GM19395 (cell line): ENCODE measurements around the gene RPL37A.

ENCODE experiments used
- ATAC-seq: cut with Tn5 transposase; IDR thresholded peaks from one replicate; pipeline ENCODE4 v1.9.1; 2021; ENCODE audit warnings: mild to moderate bottlenecking, moderate library complexity; ENCODE audit not compliant: unreplicated experiment

Gene RPL37A

DNA sequence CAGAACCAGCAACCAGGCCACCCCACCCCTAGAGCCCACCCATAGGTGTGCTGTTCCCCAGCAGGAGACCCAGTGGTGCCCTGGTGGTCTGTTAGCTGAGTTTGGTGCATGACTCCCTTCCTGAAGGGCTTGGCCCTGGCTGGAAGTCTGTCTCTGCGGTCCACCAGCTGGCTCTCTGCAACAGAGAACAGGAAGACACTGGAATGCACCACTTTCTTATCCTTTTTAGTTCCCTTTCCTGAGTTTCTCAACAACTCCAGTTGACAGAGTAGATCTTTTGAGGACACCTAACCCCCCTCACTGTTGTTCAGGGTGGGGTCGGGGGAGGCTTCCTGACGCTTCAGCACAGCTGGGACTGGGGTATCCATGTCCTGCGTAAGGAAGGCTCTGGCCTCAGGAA lies 11.9 kb upstream of the RPL37A start:
- no peak for ATAC-seq

DNA sequence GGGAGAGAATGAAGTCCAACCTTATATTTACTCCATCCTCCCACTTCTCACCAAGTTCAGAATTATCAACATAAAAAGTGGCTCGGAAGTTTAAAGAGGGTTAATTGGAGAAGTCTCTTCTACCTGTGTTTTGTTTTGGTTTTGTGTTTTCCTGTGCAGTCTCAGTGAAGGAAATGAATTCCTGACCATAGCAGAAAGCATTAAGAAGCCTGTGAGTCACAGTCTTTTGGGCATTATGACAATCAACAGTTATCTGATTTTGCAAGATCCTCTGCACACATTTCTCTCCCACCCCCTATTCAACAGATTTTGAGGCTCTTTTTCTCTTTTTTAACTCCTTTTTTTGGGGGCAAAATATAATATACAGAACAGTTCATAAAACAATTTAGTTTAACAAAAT lies 8.6 kb upstream of the RPL37A start:
- no peak for ATAC-seq

DNA sequence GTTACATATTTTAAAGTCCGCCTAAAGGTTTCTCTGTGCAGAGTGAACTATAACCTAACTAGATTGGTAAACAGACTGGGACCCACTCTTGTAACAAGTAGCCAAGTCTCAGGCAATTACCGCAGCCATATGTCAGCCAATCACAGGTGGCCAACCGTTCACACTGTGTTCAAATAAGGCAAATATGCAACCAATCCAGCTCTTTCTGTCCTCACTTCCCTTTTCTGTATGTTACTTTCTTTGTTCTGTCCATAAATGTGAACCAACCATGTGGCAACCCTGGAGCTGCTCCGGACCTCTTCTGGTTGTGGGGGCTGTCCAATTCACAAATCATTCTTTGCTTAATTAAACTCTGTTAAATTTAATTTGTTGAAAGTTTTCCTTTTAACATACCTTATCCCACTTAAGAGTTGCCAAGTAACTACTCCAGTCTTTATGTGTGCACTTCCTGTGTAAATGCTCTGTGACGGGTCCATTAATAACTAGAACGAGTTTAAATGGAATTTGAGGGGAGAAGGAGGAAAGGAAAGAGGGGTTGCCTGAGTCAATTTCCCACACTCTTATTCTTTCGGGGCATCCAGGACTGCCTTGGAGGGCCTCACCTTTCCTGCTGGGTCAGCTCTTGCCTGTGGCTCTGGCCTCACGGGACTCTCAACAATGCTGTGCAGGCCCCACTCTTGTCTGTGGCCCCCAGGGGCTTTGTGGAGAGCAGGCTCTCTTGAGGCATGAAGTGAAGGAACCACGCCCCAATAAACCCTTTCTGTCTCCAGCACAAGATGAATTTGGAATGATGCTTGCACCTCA lies 6.6 kb upstream of the RPL37A start:
- ATAC-seq, result peak; percentile 81

DNA sequence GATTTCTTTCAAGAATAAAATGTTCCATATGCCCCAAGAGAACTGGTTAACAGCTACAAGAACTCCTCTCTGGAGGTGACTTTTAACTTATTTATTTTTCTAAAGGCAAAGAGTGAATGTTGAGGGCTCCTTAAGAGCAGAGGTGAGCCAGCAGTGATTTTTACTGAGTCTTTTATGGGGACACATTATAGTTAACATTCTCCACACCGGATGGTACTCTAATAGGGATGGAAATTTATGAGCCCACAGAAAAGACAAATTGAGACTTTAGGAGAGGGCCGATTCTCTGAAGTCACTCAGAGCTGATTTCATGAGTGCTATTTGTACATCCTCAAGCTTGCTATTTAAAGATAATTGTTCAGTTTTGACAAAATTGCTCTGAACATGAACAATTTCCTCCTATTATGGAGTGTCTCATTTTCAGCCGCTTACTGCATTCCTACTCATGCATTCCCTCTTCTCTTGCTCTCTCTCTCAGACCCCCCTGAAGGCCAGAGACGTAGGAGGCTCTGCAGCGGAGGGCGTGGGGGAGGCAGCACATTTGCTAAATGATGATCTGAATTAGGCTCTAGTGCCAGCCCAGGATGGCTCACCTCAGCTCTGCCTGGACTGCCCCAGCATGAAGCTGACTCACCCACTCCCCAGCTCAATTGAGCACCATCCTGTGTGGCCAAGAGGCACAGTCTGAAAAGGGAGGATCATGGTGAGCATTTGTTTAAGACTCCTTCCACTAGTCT lies 5.9 kb upstream of the RPL37A start:
- ATAC-seq, result no peak

DNA sequence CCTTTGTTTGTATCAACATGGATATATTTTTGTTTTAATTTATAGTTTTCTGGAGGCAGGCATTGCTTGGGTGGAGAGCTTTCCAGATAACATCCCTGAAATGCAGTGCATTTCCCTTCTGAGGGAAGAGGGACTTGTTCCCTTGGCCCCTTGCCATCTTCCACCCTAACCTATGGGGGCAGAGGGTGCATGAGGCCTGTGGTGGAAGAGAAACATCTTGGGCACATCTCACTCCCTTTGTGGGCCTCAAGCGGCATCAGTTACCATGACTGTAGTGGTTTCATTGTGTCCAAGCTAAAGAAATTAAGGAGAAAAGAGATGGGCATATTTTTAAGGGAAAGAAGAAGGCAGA lies 5.3 kb upstream of the RPL37A start:
- ATAC-seq, result no peak

DNA sequence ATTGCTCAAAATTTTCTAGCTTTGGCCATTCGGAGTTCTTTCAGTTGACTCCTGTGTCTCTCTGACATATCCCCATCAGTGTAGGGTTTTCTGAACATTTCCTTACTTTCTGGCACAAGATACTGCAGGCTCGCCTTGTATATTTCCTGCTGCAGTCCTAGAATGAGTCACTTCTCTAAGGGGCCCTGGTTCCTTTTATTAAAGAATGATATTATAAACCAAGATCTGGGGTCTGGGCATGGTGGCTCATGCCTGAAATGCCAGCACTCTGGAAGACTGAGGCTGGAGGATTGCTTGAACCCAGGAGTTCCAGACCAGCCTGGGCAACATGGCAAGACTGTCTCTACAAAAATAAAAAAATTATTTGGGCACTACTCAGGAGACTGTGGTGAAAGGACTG lies 3.0 kb upstream of the RPL37A start:
- ATAC-seq, result no peak

DNA sequence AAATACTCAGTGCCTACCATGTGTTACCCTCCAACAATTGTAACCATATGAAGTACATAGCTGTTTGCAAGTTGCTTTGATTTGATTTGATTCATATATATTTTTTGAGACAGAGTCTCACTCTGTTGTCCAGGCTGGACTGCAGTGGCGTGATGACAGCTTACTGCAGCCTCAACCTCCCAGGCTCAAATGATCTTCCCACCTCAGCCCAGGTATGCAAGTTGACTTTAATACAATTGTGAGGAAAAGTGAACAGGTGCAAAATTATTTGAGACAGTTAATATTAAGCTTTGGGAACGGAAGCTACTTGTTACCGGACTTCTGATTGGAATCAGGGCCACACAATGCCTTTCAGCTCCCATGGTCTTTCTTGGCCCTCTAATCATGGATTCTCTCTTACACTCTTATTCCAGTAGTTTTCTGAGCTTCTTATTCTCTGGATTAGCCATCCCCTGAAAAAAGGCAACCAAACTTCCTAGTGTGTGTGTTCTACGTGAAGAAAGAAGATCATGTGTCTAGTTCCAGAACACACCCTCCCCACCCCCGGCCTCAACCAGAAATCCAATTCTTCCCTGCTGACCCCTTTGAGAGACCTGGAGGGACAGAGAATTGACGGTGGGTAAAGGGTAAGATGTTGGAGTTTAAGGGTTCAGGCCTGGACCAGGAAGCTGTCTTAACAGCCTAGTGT lies 1.1 kb upstream of the RPL37A start:
- no peak for ATAC-seq

DNA sequence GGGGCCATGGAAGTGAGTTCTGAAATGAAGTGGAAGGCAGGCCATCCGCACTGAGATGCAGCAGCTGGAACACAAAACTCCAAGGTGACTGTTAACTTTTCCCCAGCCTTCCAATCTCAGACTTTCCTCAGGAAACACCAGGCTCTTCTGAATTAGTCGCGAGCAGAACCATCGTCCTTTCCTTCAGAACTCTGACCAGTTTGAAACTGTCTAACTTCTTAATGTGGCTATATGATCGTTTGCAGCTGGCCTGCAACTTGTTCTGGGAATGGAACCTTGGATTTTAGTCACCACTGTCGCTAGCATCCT lies 620 bp upstream of the RPL37A start:
- no peak for ATAC-seq

DNA sequence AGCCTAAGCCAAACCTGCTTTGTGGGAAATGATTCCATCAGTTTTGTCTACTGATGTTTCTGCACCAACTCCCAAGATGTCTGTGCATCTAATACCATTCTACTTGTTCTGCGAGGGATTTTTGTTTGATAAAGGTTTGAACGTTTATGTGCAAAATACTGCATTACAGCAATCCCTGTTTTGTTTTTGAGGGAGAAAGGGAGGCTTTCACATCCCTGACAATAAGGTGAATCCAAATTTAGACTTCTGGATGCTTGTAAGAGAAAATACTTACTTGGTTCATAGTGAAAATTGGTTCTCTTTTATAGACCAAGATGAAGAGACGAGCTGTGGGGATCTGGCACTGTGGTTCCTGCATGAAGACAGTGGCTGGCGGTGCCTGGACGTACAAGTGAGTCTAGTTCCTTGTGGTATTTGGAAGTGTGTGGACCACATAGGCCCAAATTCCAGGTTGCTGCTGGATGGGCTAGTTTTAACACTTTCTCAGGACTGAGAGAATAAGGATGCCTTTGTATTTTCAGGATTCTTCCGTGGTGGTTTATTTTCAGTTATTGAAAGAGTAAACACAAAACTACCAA lies 1.1 kb downstream of the RPL37A start:
- ATAC-seq, result no peak

DNA sequence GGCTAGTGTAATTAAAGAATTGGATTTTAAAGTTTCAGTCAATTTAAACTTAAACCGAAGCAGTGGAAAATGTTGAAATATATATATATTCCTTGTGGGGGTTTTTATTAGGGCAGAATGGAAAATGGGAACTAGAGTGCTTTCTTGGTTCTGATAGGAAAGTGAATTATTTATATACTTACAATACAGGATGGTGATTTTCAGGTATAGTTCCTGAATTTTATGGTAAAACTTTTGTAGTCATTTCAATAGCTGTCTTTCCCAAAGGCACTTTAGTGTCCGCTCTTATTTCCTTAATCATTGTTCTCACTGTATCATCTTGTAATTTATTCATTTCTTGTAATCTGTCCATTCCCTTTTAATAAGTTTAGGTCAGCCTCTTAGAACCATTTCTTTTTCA lies 1.9 kb downstream of the RPL37A start:
- no peak for ATAC-seq

DNA sequence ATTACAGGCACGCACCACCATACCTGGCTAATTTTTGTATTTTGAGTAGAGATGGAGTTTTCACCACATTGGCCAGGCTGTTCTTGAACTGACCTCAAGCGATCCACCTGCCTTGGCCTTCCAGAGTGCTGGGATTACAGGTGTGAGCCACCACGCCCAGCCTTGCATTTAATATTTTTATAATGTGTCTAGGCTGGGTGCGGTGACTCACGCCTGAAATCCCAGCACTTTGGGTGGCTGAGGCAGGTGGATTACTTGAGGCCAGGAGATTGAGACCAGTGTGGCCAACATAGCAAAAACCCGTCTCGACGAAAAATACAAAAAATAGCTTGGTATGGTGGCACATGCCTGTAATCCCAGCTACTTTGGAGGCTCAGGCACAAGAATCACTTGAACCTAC lies 3.2 kb downstream of the RPL37A start:
- no peak for ATAC-seq

DNA sequence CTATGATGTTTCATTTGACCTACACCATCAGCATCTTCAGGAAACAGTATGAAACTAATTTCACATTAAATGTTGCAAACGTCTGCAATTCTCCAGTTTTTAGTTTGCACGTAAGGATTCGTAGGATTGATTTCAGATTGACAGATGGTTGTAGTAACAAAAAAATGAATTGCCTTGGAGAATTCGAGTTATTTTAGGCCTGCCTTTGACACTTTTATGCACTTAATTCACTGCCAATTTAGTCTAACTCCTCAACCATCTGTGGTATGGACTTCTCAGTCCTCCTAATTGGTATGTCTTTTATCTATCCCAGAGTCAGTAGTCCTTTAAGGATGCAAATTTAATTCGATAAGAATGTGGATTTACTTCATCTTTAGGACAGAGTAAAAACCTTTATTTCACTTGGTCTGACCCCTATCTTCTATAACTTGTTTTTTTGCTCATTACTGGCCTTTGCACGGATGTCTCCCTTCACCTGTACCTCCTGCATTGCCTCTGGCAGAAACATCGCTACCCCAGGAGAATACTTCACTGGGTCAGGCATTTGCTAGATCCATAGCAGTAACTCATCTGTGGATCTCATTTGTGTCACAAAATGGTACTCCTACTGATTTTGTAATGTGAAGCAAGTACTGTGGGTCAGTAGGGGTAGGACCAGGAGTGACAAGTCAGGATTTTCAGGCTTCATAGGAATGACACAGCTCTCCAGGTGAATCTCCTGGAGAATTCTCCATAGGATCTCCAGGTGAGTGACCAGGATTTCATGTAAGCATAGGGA lies 3.9 kb downstream of the RPL37A start:
- no peak for ATAC-seq

DNA sequence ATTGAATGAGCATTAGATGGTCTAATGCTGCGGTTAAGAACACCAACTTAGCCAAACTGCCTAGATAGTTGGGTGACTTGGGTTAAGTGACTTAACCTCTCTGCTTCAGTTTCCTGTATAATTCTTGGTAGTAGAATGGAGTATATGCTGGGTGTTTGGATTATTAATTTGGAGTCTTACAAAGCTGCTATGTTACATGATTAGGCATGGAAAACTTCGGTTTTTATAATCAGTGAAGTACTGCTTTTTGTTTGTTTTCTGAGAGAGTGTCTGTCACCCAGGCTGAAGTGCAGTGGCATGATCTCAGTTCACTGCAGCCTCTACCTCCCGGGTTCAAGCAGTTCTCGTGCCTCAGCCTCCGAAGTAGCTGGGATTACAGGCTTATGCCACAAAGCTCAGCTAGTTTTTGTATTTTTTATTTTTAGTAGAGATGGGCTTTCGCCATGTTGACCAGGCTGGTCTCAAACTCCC lies 4.5 kb downstream of the RPL37A start:
- ATAC-seq, result no peak

DNA sequence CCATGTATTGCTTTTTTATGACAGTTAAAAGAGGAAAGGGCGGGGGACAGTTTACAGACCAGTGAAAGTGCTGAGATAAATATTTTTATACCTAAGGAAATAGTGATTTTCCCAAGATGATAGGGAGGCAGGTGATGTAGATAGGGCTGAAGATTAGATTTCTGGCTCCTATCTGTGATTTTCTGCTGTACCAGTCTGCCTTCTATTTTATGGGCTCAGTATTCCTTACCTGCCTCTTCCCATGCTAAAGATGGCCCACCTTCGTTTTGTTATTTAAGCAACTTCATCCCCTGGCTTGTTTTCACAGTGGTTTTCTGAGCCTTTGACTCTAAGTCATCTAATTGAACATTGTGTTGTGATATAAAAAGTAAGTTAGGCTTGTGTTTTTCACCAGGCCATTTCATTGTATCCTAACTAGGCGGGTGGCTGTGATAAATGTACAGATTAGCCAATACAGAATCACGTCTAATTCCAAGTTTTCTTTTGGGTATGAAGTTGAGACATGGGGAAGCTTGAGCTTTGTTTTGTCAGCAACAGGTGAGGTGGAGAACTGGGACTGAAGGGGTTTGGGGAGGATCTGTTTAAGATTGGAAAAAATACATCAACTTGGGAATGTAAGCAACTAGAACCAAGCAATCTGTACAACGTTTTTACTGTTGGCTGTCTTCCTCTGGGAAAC lies 5.2 kb downstream of the RPL37A start:
- no peak for ATAC-seq

DNA sequence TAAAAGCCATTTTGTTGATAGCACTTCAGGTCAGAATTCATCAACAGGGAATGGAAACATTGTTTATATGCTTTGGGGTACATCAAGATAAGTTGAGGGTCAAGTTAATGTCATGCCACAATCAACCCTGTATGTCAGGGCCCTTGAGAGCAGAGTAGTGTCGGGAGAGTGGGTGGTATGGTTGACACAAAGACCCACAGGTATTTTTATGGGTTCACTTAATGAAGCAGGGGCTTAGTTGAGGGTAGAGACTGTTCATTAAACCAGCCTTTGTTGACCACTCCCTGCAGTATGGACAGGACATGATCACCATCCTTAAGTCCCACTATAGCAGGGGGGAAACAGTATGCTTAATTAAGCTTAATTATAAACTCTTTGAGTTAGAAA lies 5.7 kb downstream of the RPL37A start:
- no peak for ATAC-seq

DNA sequence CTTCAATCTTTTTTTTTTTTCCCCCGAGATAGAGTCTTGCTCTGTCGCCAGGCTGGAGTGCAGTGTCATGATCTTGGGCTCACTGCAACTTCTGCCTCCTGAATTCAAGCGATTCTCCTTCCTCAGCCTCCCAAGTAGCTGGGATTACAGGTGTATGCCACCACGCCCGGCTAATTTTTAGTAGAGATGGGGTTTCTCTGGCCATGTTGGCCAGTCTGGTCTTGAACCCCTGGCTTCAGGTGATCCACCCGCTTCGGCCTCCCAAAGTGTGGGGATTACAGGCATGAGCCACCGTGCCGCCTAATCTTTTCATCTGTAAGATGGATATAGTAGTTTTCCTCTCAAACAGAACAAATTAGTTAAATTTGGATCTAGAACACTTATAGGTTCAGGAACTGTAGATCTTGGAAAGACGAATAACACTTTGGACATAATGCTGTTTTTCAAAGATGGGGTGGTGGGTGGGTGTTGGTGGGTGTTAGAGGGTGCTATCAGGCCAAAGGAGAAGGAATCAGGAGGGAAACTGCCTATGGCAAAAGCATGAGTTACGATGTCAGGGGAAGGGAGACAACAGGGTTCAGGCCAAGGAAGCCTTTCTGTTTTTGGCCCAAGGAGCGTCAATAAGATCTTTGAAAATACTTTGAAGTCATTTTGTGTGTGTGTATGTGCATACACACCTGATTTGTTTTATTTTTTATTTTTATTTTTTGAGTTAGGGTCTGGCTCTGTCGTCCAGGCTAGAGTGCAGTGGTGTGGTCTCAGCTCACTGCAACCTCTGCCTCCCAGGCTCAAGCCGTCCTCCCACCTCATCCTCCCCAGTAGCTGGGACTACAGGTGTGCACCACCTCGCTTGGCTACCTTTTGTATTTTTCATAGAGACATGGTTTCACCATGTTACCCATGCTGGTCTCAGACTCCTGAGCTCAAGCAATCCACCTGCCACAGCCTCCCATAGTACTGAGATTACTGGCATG lies 6.8 kb downstream of the RPL37A start:
- ATAC-seq, result no peak

DNA sequence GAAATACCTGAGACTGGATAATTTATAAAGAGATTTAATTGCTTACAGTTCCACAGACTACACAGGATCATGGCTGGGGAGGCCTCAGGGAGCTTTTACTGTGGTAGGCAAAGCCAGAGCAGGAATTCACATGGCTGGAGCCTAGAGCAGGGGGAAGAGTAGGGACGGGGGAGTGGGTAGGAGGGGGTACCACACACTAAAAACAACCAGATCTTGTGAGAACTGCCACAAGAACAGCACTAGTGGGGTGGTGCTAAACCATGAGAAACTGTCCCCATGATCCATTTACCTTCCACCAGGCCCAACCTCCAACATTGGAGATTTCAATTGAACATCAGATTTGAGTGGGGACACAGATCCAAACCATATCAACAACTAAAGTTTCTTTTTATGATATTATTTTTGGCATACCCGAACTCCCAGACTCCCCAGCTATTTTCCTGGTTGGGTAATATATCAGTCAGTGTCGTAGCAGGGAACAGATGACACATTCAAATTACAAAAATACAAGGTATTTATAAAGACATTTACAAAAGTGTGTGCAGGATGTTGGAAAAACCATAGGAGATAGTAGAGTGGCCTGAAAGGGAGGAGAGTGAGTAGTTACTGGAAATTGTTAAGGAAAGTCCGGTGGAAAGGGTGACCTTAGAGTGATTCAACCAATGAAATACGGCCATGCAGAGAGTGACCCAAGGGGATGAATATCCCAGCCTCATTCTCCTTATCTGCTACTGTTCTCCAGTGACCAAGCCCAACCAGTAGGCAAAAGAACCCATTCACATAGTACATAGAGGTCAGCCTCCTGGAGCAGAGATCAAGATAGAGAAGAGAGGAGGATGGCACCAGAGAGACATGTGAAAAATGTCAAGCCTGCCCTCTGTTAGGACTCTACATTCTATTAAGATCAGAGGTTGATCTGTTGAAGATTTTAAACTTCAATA lies 8.8 kb downstream of the RPL37A start:
- ATAC-seq, result no peak

DNA sequence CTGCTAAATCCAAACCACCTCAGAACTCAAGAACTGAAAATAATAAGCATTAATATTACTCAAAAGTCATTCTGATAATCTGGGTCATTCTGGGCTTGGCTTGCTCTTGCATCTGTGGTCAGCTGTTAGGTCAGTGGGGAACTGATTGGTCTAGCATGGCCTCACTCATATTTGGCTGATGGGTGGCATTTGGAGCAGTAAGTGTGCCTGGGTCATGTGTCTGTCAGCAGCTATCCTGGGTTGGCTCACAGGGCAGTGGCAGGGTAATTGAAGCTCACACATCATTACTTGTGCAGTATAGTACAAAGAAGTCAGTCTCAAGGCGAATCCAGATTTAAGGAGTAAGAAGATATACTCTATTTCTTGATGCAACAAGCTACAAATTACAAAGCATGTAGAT lies 9.6 kb downstream of the RPL37A start:
- no peak for ATAC-seq
